Neural cell (in vitro differentiated cells): ENCODE results near the gene PTPRG. TPM values are rescaled to one million over a fixed set of nuclear protein-coding genes. Genes with fewer than 3 reads are reported as not detected.

ENCODE experiments used
- H2AFZ ChIP-seq: fragments of 200-600, 300-800 bp; sonication (generic), shearing (Covaris generic); 2 replicates; pipeline ENCODE4 v1.6.0; 2014; ENCODE audit warnings: low read depth, mild to moderate bottlenecking, antibody characterized with exemption, low read length, moderate library complexity
- H3F3A ChIP-seq: fragments of 200-600 bp; shearing (Covaris generic); 2 replicates; pipeline ENCODE4 v1.6.1; 2016; ENCODE audit warnings: mild to moderate bottlenecking, moderate library complexity, mixed read lengths, antibody characterized with exemption, low read length; ENCODE audit not compliant: insufficient read depth, poor library complexity, severe bottlenecking
- H3K27ac ChIP-seq: fragments of 200-600, 300-800 bp; sonication (generic), shearing (Covaris generic); 2 replicates; pipeline ENCODE4 v1.5.1; 2014; ENCODE audit warnings: mild to moderate bottlenecking, low read length, moderate library complexity
- H3K27me3 ChIP-seq: fragments of 300-800, 200-600 bp; sonication (generic), shearing (Covaris generic); 2 replicates; pipeline ENCODE4 v1.6.0; 2014; ENCODE audit warnings: mild to moderate bottlenecking, low read depth, low read length, moderate library complexity; ENCODE audit not compliant: insufficient read depth
- H3K36me3 ChIP-seq: fragments of 300-800, 200-600 bp; sonication (generic), shearing (Covaris generic); 2 replicates; pipeline ENCODE4 v1.5.1; 2014; ENCODE audit warnings: mild to moderate bottlenecking, antibody characterized with exemption, low read length, moderate library complexity; ENCODE audit not compliant: insufficient read depth
- H3K4me2 ChIP-seq: fragments of 300-800, 200-600 bp; sonication (generic), shearing (Covaris generic); 2 replicates; pipeline ENCODE4 v1.6.0; 2014; ENCODE audit warnings: mild to moderate bottlenecking, low read length
- H3K4me3 ChIP-seq: fragments of 300-800, 200-600 bp; sonication (generic), shearing (Covaris generic); 2 replicates; pipeline ENCODE4 v1.5.1; 2014; ENCODE audit warnings: mild to moderate bottlenecking, low read length, moderate library complexity
- H3K79me2 ChIP-seq: fragments of 200-600 bp; shearing (Covaris generic); replicated peaks from 2 replicates; pipeline ENCODE4 v1.6.0; 2014; ENCODE audit warnings: mild to moderate bottlenecking, low read length, moderate library complexity; ENCODE audit not compliant: insufficient read depth
- H3K9ac ChIP-seq: fragments of 300-800, 200-600 bp; sonication (generic), shearing (Covaris generic); 2 replicates; pipeline ENCODE4 v1.6.1; 2016; ENCODE audit warnings: mild to moderate bottlenecking, low read length, mixed read lengths
- H3K9me2 ChIP-seq: fragments of 200-600 bp; shearing (Covaris generic); 2 replicates; pipeline ENCODE4 v1.6.1; 2016; ENCODE audit warnings: mild to moderate bottlenecking, low read length, mixed read lengths; ENCODE audit not compliant: insufficient read depth
- H3K9me3 ChIP-seq: fragments of 200-600, 300-800 bp; sonication (generic), shearing (Covaris generic); 2 replicates; pipeline ENCODE4 v1.6.1; 2016; ENCODE audit warnings: mild to moderate bottlenecking, mixed run types, low read length, moderate library complexity, mixed read lengths
- H4K20me1 ChIP-seq: fragments of 200-600 bp; shearing (Covaris generic); 2 replicates; pipeline ENCODE4 v1.6.1; 2016; ENCODE audit warnings: mild to moderate bottlenecking, mixed run types; ENCODE audit not compliant: insufficient read depth
- EP300 ChIP-seq: fragments of 450-650 bp; conservative IDR thresholded peaks from 2 replicates; pipeline ENCODE4 v1.6.1; 2014; ENCODE audit warnings: antibody characterized with exemption, mild to moderate bottlenecking, moderate library complexity; ENCODE audit not compliant: poor library complexity, severe bottlenecking
- EZH2 ChIP-seq: fragments of 200-600, 300-800 bp; shearing (Covaris generic), sonication (generic); IDR thresholded peaks from 2 replicates; pipeline ENCODE4 v1.6.1; 2014; ENCODE audit warnings: antibody characterized with exemption, low read length, borderline replicate concordance, mild to moderate bottlenecking; ENCODE audit not compliant: insufficient read depth, poor library complexity, severe bottlenecking
- MXI1 ChIP-seq: fragments of 450-650 bp; conservative IDR thresholded peaks from 2 replicates; pipeline ENCODE4 v1.6.1; 2014; ENCODE audit warnings: antibody characterized with exemption, mild to moderate bottlenecking; ENCODE audit not compliant: poor library complexity, severe bottlenecking
- POLR2AphosphoS5 ChIP-seq: IDR thresholded peaks from 2 replicates; pipeline ENCODE4 v1.6.1; 2012
- RAD21 ChIP-seq: fragments of 450-650 bp; conservative IDR thresholded peaks from 2 replicates; pipeline ENCODE4 v1.6.1; 2014; ENCODE audit warnings: antibody characterized with exemption, mild to moderate bottlenecking, moderate library complexity
- REST ChIP-seq: IDR thresholded peaks from 2 replicates; pipeline ENCODE4 v1.6.1; 2012; ENCODE audit warnings: borderline replicate concordance
- SMC3 ChIP-seq: fragments of 450-650 bp; conservative IDR thresholded peaks from 2 replicates; pipeline ENCODE4 v1.6.1; 2014; ENCODE audit warnings: antibody characterized with exemption, mild to moderate bottlenecking, moderate library complexity; ENCODE audit not compliant: poor library complexity
- TAF1 ChIP-seq: IDR thresholded peaks from 2 replicates; pipeline ENCODE4 v1.6.1; 2012; ENCODE audit warnings: low read depth
- polyA plus RNA-seq: library from polyadenylated mRNA; depleted of rRNA; stranded (reverse); fragments of >200 nt; gene quantifications from 2 replicates; pipeline ENCODE4 v1.2.3, GENCODE V29; 2014
- TF ChIP-seq, protein P1 (sequence below): fragments of 450-650 bp; IDR thresholded peaks from 2 replicates; pipeline ENCODE4 v1.5.1; 2014; ENCODE audit warnings: antibody characterized with exemption, mild to moderate bottlenecking, moderate library complexity; ENCODE audit not compliant: poor library complexity, severe bottlenecking

Gene PTPRG
- polyA plus RNA-seq, 1 donor from 2014 or later = 33.1 TPM

DNA sequence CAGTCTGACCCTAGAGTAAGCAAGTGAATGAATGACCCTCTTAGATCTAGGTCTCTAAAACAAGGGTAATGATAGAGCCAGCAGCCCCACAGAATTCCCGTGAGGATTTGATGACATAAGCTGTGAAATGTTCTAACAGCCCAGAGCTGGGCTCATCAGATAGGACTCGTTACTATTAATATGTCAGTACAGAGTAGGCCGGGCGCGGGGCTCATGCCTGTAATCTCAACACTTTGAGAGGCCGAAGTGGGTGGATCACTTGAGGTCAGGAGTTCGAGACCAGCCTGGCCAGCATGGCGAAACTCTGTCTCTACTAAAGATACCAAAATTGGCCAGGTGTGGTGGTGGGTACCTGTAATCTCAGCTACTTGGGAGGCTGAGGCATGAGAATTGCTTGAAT is 621.7 kb downstream of the PTPRG start:
- Histone ChIP-seq H3K27ac (no peak overlapping the region), H3F3A (no peaks in the 10 kb centered on the region), H3K4me3 (no peak overlapping the region), H3K9me2 (no peaks in the 10 kb centered on the region), H4K20me1 (no peaks in the 10 kb centered on the region), H2AFZ (no peak overlapping the region), H3K9me3 (no peaks in the 10 kb centered on the region), H3K36me3 (no peaks in the 10 kb centered on the region), H3K4me2 (no peak overlapping the region), H3K9ac (no peak overlapping the region), H3K27me3 (no peaks in the 10 kb centered on the region), H3K79me2 (no peaks in the 10 kb centered on the region)
- TF ChIP-seq EZH2 (no peak), POLR2AphosphoS5 (no peak), RAD21 (no peak), SMC3 (no peak), TAF1 (no peak), MXI1 (no peak), REST (no peak), EP300 (no peak)
- TF ChIP-seq, protein P1, sequence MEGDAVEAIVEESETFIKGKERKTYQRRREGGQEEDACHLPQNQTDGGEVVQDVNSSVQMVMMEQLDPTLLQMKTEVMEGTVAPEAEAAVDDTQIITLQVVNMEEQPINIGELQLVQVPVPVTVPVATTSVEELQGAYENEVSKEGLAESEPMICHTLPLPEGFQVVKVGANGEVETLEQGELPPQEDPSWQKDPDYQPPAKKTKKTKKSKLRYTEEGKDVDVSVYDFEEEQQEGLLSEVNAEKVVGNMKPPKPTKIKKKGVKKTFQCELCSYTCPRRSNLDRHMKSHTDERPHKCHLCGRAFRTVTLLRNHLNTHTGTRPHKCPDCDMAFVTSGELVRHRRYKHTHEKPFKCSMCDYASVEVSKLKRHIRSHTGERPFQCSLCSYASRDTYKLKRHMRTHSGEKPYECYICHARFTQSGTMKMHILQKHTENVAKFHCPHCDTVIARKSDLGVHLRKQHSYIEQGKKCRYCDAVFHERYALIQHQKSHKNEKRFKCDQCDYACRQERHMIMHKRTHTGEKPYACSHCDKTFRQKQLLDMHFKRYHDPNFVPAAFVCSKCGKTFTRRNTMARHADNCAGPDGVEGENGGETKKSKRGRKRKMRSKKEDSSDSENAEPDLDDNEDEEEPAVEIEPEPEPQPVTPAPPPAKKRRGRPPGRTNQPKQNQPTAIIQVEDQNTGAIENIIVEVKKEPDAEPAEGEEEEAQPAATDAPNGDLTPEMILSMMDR = no peak

- no peaks in the 10 kb centered on the region for H3K79me2 ChIP-seq
Observed at GRCh38 chr3:62183969-62184368, 622.6 kb downstream of the PTPRG start.

More at GRCh38 chr3:62183969-62184368, 622.6 kb downstream of the PTPRG start:
- no peak overlapping the region for H3K4me3 ChIP-seq
- no peak overlapping the region for H3K4me2 ChIP-seq
- H3K27me3 ChIP-seq = no peaks in the 10 kb centered on the region
- no peaks in the 10 kb centered on the region for H3K9me2 ChIP-seq
- H3K27ac ChIP-seq = no peak overlapping the region
- H3F3A ChIP-seq = no peaks in the 10 kb centered on the region
- TF ChIP-seq EP300 (no peak), EZH2 (no peak), REST (no peak), SMC3 (no peak), TAF1 (no peak), RAD21 (no peak), POLR2AphosphoS5 (no peak), MXI1 (no peak)
- TF ChIP-seq, protein P1 = no peak
- H4K20me1 ChIP-seq = no peaks in the 10 kb centered on the region
- H3K9ac ChIP-seq = no peak overlapping the region
- H3K36me3 ChIP-seq = no peaks in the 10 kb centered on the region
- no peaks in the 10 kb centered on the region for H3K9me3 ChIP-seq
- no peak overlapping the region for H2AFZ ChIP-seq
